Liver (tissue), 9 donors: ENCODE data around the gene CTBP1. TPM values are rescaled to one million over a fixed set of nuclear protein-coding genes. Genes with fewer than 3 reads are reported as not detected.

Experiments used
- DNase-seq: peaks from one replicate; pipeline ENCODE4 v3.0.0-alpha.2; 2017; ENCODE audit warnings: low spot score
- H3K27ac ChIP-seq, 2 donors: one replicate each; pipeline ENCODE4 v1.7.0; 2013; ENCODE audit warnings: inconsistent platforms in 2 of 2, low read length in 2 of 2, control low read depth in 1 of 2, low read depth in 1 of 2, mild to moderate bottlenecking in 1 of 2
- H3K27me3 ChIP-seq, 4 donors: one replicate each; pipeline versions ENCODE4 v1.6.1 to v1.7.0; 2013; ENCODE audit warnings: low read length in 3 of 4, inconsistent platforms in 1 of 4, mild to moderate bottlenecking in 1 of 4, moderate library complexity in 1 of 4; ENCODE audit not compliant: control insufficient read depth in 4 of 4, insufficient read depth in 4 of 4
- H3K36me3 ChIP-seq, 4 donors: one replicate each; pipeline versions ENCODE4 v1.6.1 to v1.7.0; 2013; ENCODE audit warnings: low read length in 3 of 4, mild to moderate bottlenecking in 3 of 4, low read depth in 1 of 4, moderate library complexity in 1 of 4; ENCODE audit not compliant: control insufficient read depth in 4 of 4, insufficient read depth in 3 of 4
- H3K4me1 ChIP-seq, 4 donors: one replicate each; pipeline versions ENCODE4 v1.6.1 to v1.7.0; 2013; ENCODE audit warnings: low read length in 3 of 4, mild to moderate bottlenecking in 3 of 4, moderate library complexity in 1 of 4; ENCODE audit not compliant: control insufficient read depth in 4 of 4, insufficient read depth in 4 of 4
- H3K4me3 ChIP-seq, 3 donors: one replicate each; pipeline versions ENCODE4 v1.6.1 to v1.7.0; 2013; ENCODE audit warnings: low read length in 3 of 3, control low read depth in 1 of 3, low read depth in 1 of 3, mild to moderate bottlenecking in 1 of 3
- H3K9ac ChIP-seq, 2 donors: one replicate each; pipeline ENCODE4 v1.7.0; 2013; ENCODE audit warnings: low read length in 2 of 2, mild to moderate bottlenecking in 2 of 2, moderate library complexity in 2 of 2, control low read depth in 1 of 2, low read depth in 1 of 2
- H3K9me3 ChIP-seq, 4 donors: one replicate each; pipeline versions ENCODE4 v1.6.1 to v1.7.0; 2013; ENCODE audit warnings: low read length in 3 of 4; ENCODE audit not compliant: control insufficient read depth in 4 of 4
- ATF3 ChIP-seq: IDR thresholded peaks from 2 replicates; pipeline ENCODE4 v1.6.1; 2016; ENCODE audit warnings: antibody characterized with exemption
- EGR1 ChIP-seq, 2 donors: IDR thresholded peaks; 2 replicates each; pipeline ENCODE4 v1.6.1; 2016 to 2018; ENCODE audit warnings: antibody characterized with exemption in 2 of 2, low read depth in 2 of 2
- FOXA2 ChIP-seq: IDR thresholded peaks from 2 replicates; pipeline ENCODE4 v1.6.1; 2016; ENCODE audit warnings: antibody characterized with exemption
- GABPA ChIP-seq, 2 donors: IDR thresholded peaks in 1 of 2; conservative IDR thresholded peaks in 1 of 2; 2 replicates each; pipeline ENCODE4 v1.6.1; 2016; ENCODE audit warnings: antibody characterized with exemption in 2 of 2, mild to moderate bottlenecking in 1 of 2, moderate library complexity in 1 of 2
- HNF4A ChIP-seq, 2 donors: conservative IDR thresholded peaks; 2 replicates each; pipeline ENCODE4 v1.6.1; 2016; ENCODE audit warnings: antibody characterized with exemption in 2 of 2, mild to moderate bottlenecking in 2 of 2
- HNF4G ChIP-seq: IDR thresholded peaks from 2 replicates; pipeline ENCODE4 v1.6.1; 2016; ENCODE audit warnings: antibody characterized with exemption
- JUND ChIP-seq, 2 donors: IDR thresholded peaks; 2 replicates each; pipeline ENCODE4 v1.6.1; 2016; ENCODE audit warnings: antibody characterized with exemption in 2 of 2
- NR2F2 ChIP-seq: IDR thresholded peaks from 2 replicates; pipeline ENCODE4 v1.6.1; 2016; ENCODE audit warnings: antibody characterized with exemption
- RAD21 ChIP-seq, 2 donors: IDR thresholded peaks; 2 replicates each; pipeline ENCODE4 v1.6.1; 2016; ENCODE audit warnings: antibody characterized with exemption in 2 of 2, mild to moderate bottlenecking in 2 of 2
- REST ChIP-seq: IDR thresholded peaks from 2 replicates; pipeline ENCODE4 v1.6.1; 2016; ENCODE audit warnings: antibody characterized with exemption, mild to moderate bottlenecking
- RXRA ChIP-seq, 2 donors: IDR thresholded peaks; 2 replicates each; pipeline ENCODE4 v1.6.1; 2017 to 2018; ENCODE audit warnings: antibody characterized with exemption in 2 of 2, mild to moderate bottlenecking in 1 of 2
- SP1 ChIP-seq: IDR thresholded peaks from 2 replicates; pipeline ENCODE4 v1.6.1; 2018; ENCODE audit warnings: antibody characterized with exemption, mild to moderate bottlenecking
- TAF1 ChIP-seq: conservative IDR thresholded peaks from 2 replicates; pipeline ENCODE4 v1.6.1; 2016; ENCODE audit warnings: antibody characterized with exemption, mild to moderate bottlenecking
- YY1 ChIP-seq: IDR thresholded peaks from 2 replicates; pipeline ENCODE4 v1.6.1; 2016; ENCODE audit warnings: antibody characterized with exemption, mild to moderate bottlenecking
- ZBTB33 ChIP-seq: IDR thresholded peaks from 2 replicates; pipeline ENCODE4 v1.6.1; 2016; ENCODE audit warnings: antibody characterized with exemption
- WGBS: extraction: QIAGEN DNeasy Blood & Tissue Kit; methylation state at CpG from one replicate; pipeline ENCODE4 v1.1.7; 2013; 5-methylcytosine and 5-hydroxymethylcytosine counted together
- polyA plus RNA-seq, 2 donors: library from polyadenylated mRNA; stranded (reverse) in 1 of 2; unstranded in 1 of 2; fragments of 200-250 nt in 1 of 2; fragments of >200 nt in 1 of 2; fragmentation: Nextera tagmentation in 1 of 2; extraction: Ambion mirVana in 1 of 2; gene quantifications; one replicate each; pipeline versions ENCODE4 v1.2.1 to v1.2.3, GENCODE V29; 2013 to 2015
- total RNA-seq, 2 donors: library from RNA; depleted of rRNA; stranded (reverse); fragments of >200 nt; gene quantifications; one replicate each; pipeline ENCODE4 v1.2.3, GENCODE V29; 2014
- donor health status: healthy.
- donor health status: healthy.
- donor health status: healthy.
- donor health status: healthy.
- donor health status: healthy.

CTBP1 gene
- total and polyA plus RNA-seq, 4 donors, result 27.5 to 156 (median 79.5) TPM

- DNase-seq, result no peak
- H3K27me3 ChIP-seq, result no peaks in the 10 kb centered on the region
- no peak overlapping the region for H3K9ac ChIP-seq
- H3K27ac ChIP-seq, result peak overlapping the region; percentile 86 to 93
- H3K36me3 ChIP-seq, result peaks cover 0 to 3% (median 1%) of the 10 kb centered on the region in 4 donors
- H3K4me1 ChIP-seq, result peaks cover 11 to 24% (median 16%) of the 10 kb centered on the region in 4 donors
- WGBS, result 51% methylated on average over 13 of the region's 13 CpGs
- no peaks in the 10 kb centered on the region for H3K9me3 ChIP-seq
- no peak overlapping the region for H3K4me3 ChIP-seq
- TF ChIP-seq HNF4A (conservative IDR thresholded peaks at IDR 0.05), result no peak
- no peak for TF ChIP-seq EGR1 (IDR thresholded peaks at IDR 0.05; ENCODE audit: low read depth in 2 of 2)
- no peak for TF ChIP-seq FOXA2
- TF ChIP-seq ZBTB33, result no peak
- no peak for TF ChIP-seq GABPA (IDR thresholded peaks at IDR 0.05 in 1 of 2, conservative IDR thresholded peaks at IDR 0.05 in 1 of 2)
- TF ChIP-seq ATF3, result no peak
- TF ChIP-seq RAD21 (IDR thresholded peaks at IDR 0.05), result no peak
- no peak for TF ChIP-seq NR2F2
- TF ChIP-seq YY1, result no peak
Measured at GRCh38 chr4:1192493-1193205, 56.3 kb downstream of the CTBP1 start.

- peaks cover 0 to 3% (median 1%) of the 10 kb centered on the region in 4 donors for H3K36me3 ChIP-seq
- no peak overlapping the region for H3K4me3 ChIP-seq
- H3K4me1 ChIP-seq, result peaks cover 11 to 24% (median 16%) of the 10 kb centered on the region in 4 donors
- H3K9ac ChIP-seq, result no peak overlapping the region
- H3K9me3 ChIP-seq, result no peaks in the 10 kb centered on the region
- WGBS, result 43% methylated on average over 4 of the region's 4 CpGs
- H3K27ac ChIP-seq, result peak overlapping the region; percentile 86 to 93
- TF ChIP-seq RAD21 (IDR thresholded peaks at IDR 0.05) (peak; percentile 34 to 58), TAF1 (no peak), HNF4A (conservative IDR thresholded peaks at IDR 0.05) (peak; percentile 15 to 26), REST (peak; percentile 91), JUND (IDR thresholded peaks at IDR 0.05) (peak; percentile 95 to 99), ZBTB33 (no peak), GABPA (IDR thresholded peaks at IDR 0.05 in 1 of 2, conservative IDR thresholded peaks at IDR 0.05 in 1 of 2) (no peak), ATF3 (peak; percentile 77), SP1 (peak; percentile 29), FOXA2 (no peak), HNF4G (no peak), RXRA (IDR thresholded peaks at IDR 0.05) (peak; percentile 41 to 61), NR2F2 (peak; percentile 82), YY1 (peak; percentile 70)
- no peaks in the 10 kb centered on the region for H3K27me3 ChIP-seq
- DNase-seq, result peak; percentile 33
Measured at GRCh38 chr4:1192091-1192492, 56.8 kb downstream of the CTBP1 start.
